Cardiac fibroblast (primary cell): Measurements from ENCODE around the gene PLXNA2.

ENCODE experiments used
- DNase-seq, 2 donors: peaks; one replicate each; pipeline versions ENCODE4 v3.0.0 to v3.0.0-alpha.2; 2010; ENCODE audit warnings: low read depth in 2 of 2
- H3K4me3 ChIP-seq, 2 donors: replicated peaks in 1 of 2; 1 replicate in 1 of 2; 2 replicates in 1 of 2; pipeline ENCODE4 v1.5.1; 2011; ENCODE audit warnings: low read depth in 2 of 2, low read length in 2 of 2, mild to moderate bottlenecking in 2 of 2, moderate library complexity in 1 of 2
- TF ChIP-seq, protein P1 (sequence below): IDR thresholded peaks from one replicate; pipeline ENCODE4 v1.5.1; 2011; ENCODE audit warnings: low read depth, mild to moderate bottlenecking, low read length, inconsistent platforms

Gene PLXNA2

DNA sequence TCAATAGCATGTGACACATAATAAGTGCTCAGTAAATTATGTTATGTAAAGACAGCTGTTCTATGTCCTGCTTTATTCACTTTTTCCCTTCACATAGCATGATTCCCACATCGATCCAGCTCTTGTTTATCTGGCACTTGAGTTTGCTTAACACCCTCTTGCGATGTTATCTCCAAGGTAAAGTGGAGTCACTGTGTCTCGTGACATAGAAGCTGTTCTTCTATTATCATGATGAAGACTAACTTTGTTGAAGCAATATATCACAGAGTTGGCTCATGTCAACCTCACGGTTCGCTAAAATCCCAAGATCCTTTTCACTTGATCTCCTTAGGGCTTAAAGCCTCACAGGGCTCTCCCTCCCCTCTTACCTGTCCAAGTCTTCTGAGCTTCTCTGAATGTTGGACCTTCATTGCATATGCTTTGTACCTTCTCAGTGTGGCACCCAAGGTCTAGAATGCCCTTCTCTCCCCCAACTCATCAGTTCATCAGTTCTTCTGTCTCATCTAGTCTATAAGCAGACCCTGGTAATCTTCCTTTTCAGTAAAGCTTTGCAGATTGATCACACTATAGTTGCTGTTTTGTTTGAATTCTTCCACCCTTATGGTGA, 38.0 kb downstream of the PLXNA2 start:
- TF ChIP-seq, protein P1, sequence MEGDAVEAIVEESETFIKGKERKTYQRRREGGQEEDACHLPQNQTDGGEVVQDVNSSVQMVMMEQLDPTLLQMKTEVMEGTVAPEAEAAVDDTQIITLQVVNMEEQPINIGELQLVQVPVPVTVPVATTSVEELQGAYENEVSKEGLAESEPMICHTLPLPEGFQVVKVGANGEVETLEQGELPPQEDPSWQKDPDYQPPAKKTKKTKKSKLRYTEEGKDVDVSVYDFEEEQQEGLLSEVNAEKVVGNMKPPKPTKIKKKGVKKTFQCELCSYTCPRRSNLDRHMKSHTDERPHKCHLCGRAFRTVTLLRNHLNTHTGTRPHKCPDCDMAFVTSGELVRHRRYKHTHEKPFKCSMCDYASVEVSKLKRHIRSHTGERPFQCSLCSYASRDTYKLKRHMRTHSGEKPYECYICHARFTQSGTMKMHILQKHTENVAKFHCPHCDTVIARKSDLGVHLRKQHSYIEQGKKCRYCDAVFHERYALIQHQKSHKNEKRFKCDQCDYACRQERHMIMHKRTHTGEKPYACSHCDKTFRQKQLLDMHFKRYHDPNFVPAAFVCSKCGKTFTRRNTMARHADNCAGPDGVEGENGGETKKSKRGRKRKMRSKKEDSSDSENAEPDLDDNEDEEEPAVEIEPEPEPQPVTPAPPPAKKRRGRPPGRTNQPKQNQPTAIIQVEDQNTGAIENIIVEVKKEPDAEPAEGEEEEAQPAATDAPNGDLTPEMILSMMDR = no peak
- no peak overlapping the region for H3K4me3 ChIP-seq
- DNase-seq = no peak

DNA sequence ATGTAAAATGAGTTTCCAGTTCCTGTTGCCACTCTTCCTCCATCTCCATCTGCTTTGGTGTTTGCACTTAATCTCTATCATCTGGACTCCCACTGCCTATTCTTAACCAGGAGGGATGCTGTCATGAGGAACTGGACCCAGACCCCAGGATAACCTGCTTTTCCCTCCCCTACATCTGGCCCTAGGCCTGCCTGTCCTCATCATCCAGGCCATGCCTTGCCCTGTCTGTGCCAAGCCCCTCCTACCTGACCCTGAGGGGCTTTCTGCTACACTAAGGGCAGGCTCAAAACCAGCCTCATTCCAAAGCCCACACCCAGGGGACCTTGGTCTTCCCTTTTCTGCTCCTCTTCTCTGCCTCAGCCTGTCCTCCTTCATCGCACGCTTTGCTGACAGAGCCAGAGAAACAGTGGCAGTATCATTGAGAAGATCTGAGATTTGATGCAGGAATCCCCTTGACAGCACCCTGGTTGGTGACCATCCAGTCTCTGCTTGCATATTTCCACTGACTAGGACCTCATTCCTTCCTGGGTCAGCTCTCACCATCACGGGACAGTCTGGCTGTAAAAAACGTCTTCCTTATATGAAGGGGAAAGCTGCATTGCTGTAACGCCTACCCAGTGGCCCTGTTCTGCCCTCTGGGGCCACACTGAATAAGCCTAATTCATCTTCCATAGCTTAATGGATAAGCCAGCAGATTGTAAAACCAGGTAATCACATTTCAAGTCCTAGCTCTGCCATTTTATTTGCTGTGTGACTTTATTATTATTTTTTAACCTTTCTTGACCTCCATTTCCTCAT, 38.8 kb downstream of the PLXNA2 start:
- TF ChIP-seq, protein P1 = no peak
- H3K4me3 ChIP-seq = no peak overlapping the region
- no peak for DNase-seq

DNA sequence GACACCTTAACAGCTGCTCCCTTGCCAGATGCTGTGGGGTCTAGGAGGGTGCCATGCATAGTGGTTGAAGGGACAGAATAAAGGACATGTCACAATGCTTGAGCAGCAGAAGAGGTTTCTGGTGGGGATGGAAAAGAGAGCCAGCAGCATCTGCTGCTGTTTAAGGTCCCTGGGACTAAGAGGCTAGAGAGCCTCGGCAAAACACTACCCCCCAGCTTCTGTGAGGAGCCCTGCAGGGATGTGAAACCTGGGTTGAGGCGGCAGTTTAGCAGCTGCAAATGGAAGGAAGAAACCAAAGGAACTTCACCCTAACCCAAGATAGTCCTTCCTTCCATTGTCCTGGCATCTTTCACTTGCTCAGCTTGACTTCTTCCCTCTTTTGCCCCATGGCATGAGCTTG, 39.4 kb downstream of the PLXNA2 start:
- H3K4me3 ChIP-seq = no peak overlapping the region
- TF ChIP-seq, protein P1 = no peak
- no peak for DNase-seq

DNA sequence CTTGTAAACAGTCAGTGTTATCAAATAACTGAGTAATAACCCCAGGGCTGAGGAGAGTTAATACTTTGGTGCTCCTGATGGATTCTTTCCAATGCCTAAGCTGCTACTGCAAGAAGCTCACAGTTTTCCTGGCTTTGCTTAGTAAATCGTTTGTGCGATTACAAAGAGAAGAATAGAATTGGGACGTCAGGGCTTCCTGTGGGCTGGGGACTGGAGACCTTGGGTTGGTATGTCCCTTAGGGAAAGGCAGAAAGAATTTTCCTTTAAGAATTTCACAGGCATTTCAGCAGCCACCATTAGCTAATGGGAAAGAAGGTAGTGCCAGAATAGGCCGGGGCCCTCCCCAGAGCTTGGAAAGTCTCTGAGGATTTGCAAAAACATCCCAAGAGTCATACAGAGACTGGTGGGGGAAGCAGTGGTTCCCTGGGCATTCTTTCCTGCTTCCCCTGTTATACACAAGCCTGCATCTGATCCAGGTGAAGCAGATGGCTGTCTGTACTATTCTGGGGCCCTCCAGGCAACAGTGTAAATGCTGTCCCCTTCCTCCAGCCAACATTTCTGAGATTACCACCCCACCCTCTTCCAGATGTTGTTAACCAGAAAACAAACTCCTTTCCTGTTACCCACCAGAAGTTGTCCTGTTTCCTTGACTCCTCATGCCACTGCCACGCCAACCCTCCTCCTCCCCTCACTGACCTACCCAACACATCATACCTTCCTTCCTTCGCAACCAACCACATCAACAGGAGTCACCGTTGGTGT, 40.2 kb downstream of the PLXNA2 start:
- peak overlapping the region in 1 of 2 donors; percentile 5 for H3K4me3 ChIP-seq
- peak; percentile 90 to 91 for DNase-seq

DNA sequence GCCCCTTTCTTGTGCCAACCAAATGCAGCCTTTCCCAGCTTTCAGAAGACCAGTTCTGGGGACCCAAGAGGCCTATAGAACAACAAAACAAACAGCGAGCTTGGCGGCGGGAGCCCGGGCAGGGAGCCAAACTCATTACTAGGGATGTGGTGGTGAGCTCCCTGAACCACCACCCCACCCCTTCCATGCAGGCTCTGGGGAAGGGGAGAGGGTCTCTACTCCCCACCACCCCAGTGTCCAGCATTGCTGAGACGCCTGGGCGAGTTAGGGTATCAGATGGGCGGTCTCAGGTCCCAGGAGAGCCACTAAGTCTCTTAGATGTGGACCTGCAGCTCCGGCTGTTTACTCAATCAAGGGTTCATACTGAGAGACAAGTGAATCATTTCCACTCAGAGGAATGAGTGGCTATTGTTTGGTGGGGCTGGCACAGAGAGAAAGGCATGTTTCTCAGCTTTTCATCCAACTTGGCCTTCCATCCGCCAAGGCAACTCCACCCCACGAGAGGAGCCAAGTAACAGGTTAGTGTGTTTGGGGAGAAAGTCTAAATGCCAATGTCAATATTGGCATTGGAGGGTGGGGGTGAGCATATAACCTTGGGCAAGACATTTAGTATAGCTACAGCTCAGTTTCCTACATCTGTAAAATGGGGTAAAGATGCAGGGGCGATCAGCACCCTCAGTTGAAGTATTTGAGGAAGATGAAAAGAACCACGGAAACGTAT, 40.9 kb downstream of the PLXNA2 start:
- H3K4me3 ChIP-seq = peak overlapping the region in 1 of 2 donors; percentile 18
- peak; percentile 84 to 95 for DNase-seq
- TF ChIP-seq, protein P1 = no peak

More for the DNA sequence above, 40.2 kb downstream of the PLXNA2 start:
- TF ChIP-seq, protein P1 = no peak

DNA sequence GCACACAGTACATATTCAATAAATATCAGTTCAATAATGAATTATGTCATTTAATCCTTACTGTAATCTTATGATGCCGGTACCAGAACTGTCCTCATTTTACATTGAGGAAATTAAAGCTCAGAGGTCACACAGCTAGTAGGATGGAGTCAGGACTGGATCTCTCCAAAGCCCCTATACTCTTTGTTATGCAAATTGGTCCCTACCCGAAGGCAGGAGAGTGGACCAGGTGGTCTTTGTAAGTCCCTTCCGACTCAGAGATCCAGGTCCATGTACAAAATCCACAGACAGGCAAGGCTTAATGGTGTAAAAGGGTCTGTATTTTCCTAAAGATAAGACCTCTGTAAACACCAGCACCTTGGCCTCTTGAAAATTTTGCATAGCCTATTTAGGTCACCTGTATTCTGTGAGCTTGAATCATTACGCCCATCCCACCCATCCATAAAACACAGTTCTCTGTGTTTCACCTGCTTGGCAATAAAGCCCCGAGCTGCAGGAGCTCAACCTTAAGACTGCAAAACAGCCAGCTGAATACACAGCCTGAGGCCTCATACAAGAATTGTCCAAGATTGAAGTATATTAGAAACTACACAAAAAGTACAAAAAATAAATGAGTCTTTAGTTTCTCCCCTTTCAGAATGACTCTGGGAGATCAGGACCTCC, 41.7 kb downstream of the PLXNA2 start:
- DNase-seq = no peak
- TF ChIP-seq, protein P1 = no peak
- H3K4me3 ChIP-seq = no peak overlapping the region
